Stimulated activated CD4-positive, alpha-beta T cell treated with anti-CD3 and anti-CD28 coated beads, TNF-alpha, amount 100 ng/mL, for 24 hours (primary cell): Measurements from ENCODE around the gene SUN2.

Experiments used
- DNase-seq, 3 experiments: peaks; one replicate each; pipeline ENCODE4 v3.0.0-alpha.2; 2020; ENCODE audit warnings: low read depth in 3 of 3

Gene SUN2

DNA sequence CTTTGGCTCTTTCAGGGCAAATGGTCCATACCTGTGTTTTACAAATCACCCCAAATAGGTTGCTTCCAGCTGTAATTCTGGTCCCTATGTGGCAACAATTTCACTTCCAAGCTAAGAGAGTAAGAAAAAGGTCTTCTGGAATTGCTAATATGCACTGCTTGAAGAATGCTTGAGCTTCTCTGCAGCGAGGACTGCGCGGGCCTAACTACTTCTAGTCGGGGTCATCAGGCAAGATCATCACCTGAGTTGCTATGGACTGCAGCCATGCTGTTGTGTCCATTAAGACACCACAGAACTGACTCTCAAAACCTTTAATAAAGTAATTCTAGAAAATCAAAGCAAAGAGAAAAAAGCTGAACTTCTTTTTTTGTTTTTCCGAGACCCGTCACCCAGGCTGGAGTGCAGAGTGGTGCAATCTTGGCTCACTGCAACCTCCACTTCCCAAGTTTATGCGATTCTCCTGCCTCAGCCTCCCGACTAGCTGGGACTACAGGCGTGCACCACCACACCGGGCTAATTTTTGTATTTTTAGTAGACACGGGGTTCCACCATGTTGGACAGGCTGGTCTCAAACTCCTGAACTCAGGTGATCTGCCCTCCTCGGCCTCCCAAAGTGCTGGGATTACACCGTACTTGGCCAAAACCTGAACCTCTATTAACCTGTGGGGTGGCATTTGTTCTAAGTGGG is 57.2 kb downstream of the SUN2 start:
- no peak for DNase-seq

GRCh38 chr22:38697425-38698089 is 58.2 kb downstream of the SUN2 start:
- DNase-seq, result no peak

- DNase-seq, result peak in 2 of 3 experiments; percentile 21 to 36
Measured at GRCh38 chr22:38696606-38697424, 59.0 kb downstream of the SUN2 start.

DNA sequence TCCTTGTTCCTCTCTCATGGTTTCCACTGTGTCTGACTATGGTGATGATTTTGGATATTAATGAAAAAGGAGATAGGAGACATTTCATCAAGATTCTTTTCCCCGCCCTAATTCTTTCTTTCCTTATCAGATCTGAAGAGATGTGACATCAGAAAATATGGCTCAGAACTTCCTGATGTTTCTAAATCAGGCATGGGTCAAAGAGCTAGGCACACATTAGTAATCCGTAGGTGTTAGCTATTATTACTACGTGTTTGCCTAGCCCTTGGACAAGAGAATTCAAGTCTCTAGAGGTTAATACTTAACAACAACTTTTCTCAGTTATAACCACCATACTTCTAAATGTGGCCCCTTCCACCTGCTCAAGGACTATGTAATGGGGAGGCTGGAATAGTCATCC is 60.9 kb downstream of the SUN2 start:
- no peak for DNase-seq

GRCh38 chr22:38694049-38694448 is 61.7 kb downstream of the SUN2 start:
- no peak for DNase-seq

DNA sequence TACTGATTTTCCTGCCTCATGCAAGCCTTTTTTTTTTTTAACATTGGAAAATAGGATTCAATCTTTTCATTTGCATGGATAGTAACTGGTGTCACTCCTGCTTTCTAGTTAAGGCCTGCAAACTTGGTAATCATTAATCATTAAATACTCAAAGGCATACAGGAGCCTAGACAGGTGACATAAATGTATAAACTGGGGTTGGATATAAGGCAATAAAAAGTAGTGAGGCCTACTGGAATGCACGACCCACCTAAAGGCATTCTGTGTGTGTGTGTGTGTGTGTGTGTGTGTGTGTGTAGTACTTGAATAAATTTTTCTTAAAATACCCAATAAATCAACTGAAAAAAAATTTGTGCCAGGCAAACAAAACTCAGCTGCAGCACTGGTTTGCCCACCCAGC is 66.1 kb downstream of the SUN2 start:
- no peak for DNase-seq

GRCh38 chr22:38685761-38686160 is 70.0 kb downstream of the SUN2 start:
- DNase-seq, result no peak

DNA sequence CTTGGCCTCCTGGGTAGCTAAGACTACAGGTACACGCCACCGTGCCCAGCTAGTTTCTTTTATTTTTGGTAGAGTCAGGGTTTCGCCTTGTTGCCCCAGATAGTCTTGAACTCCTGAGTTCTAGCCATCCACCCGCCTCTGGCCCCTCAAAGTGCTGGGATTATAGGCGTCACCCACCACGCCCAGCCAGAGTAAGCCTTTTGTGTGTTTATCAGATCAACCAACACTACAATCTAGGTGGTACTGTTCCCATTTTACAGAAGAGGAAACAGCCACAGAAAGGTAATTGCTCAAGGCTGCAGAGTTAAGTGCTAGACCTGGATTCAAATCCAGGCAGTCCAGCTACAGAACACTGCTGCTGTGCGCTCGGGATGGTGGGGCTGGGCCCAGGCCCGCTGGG is 70.9 kb downstream of the SUN2 start:
- no peak for DNase-seq
